ENCODE results near the gene RAB40B. TPM values are rescaled to one million over a fixed set of nuclear protein-coding genes. Genes with fewer than 3 reads are reported as not detected.

Gene RAB40B
- polyA plus RNA-seq, 1 donor (not counting 4 experiments of a cell fraction or from before 2014, with no cell fraction given), result 10.6 TPM

GRCh38 chr17:82616021-82616711, 82.3 kb downstream of the RAB40B start:
- no peaks in the 10 kb centered on the region for H3K79me2 ChIP-seq (ENCODE audit: control insufficient read depth, insufficient read depth, low read length)
- no peak overlapping the region for H2AFZ ChIP-seq (ENCODE audit: control insufficient read depth, low read length)
- peaks cover 11% of the 10 kb centered on the region for H3K4me1 ChIP-seq (ENCODE audit: control insufficient read depth, extremely low read depth, insufficient read depth, low read length)
- peaks cover 6% of the 10 kb centered on the region for H4K20me1 ChIP-seq (ENCODE audit: control insufficient read depth, extremely low read depth, insufficient read depth, low read length)
- dilution Hi-C loops (cut with MboI; ENCODE audit: extremely low pct_ligation_motif_present, low sequenced_read_pairs), result no loop called here
- no peaks in the 10 kb centered on the region for H3K9me1 ChIP-seq (ENCODE audit: control insufficient read depth, extremely low read depth, insufficient read depth, low read length)
- H3K4me3 ChIP-seq (ENCODE audit: control insufficient read depth in 2 of 3, extremely low read depth in 1 of 3, insufficient read depth in 2 of 3, low read depth in 1 of 3, low read length in 3 of 3), result no peak overlapping the region
- TF ChIP-seq CTCF (optimal IDR thresholded peaks at IDR 0.05 in 1 of 3, IDR thresholded peaks at IDR 0.05 in 1 of 3, conservative IDR thresholded peaks at IDR 0.05 in 1 of 3; ENCODE audit: extremely low read depth in 1 of 3, insufficient read depth in 2 of 3, low read length in 3 of 3) (no peak), EZH2 (IDR thresholded peaks at IDR 0.05; ENCODE audit: low read length) (no peak)
- no peak overlapping the region for H3K4me2 ChIP-seq (ENCODE audit: control insufficient read depth, extremely low read depth, insufficient read depth, low read depth, low read length)
- H3K27me3 ChIP-seq (ENCODE audit: control insufficient read depth, extremely low read depth, insufficient read depth, low read length), result no peaks in the 10 kb centered on the region
- H3K27ac ChIP-seq (ENCODE audit: control insufficient read depth, insufficient read depth, low read length), result no peak overlapping the region
- FAIRE-seq (no peak), DNase-seq (ENCODE audit: low read depth, low spot score) (no peak)
- no peaks in the 10 kb centered on the region for H3K9me3 ChIP-seq (ENCODE audit: control insufficient read depth, low read depth, low read length)
- peaks cover 23 to 25% of the 10 kb centered on the region in 2 experiments for H3K36me3 ChIP-seq (ENCODE audit: control insufficient read depth in 2 of 2, extremely low read depth in 1 of 2, insufficient read depth in 2 of 2, low read length in 2 of 2)
- H3K9ac ChIP-seq (ENCODE audit: control insufficient read depth, extremely low read depth, insufficient read depth, low read length), result no peak overlapping the region

- TF ChIP-seq EZH2 (IDR thresholded peaks at IDR 0.05; ENCODE audit: low read length) (no peak), CTCF (optimal IDR thresholded peaks at IDR 0.05 in 1 of 3, IDR thresholded peaks at IDR 0.05 in 1 of 3, conservative IDR thresholded peaks at IDR 0.05 in 1 of 3; ENCODE audit: extremely low read depth in 1 of 3, insufficient read depth in 2 of 3, low read length in 3 of 3) (peak in 1 of 3 experiments; percentile 12)
- H3K9ac ChIP-seq (ENCODE audit: control insufficient read depth, extremely low read depth, insufficient read depth, low read length), result no peak overlapping the region
- DNase-seq (ENCODE audit: low read depth, low spot score), result no peak
- no peak overlapping the region for H3K4me3 ChIP-seq (ENCODE audit: control insufficient read depth in 2 of 3, extremely low read depth in 1 of 3, insufficient read depth in 2 of 3, low read depth in 1 of 3, low read length in 3 of 3)
- peaks cover 11% of the 10 kb centered on the region for H3K4me1 ChIP-seq (ENCODE audit: control insufficient read depth, extremely low read depth, insufficient read depth, low read length)
- no peaks in the 10 kb centered on the region for H3K27me3 ChIP-seq (ENCODE audit: control insufficient read depth, extremely low read depth, insufficient read depth, low read length)
- no peak overlapping the region for H2AFZ ChIP-seq (ENCODE audit: control insufficient read depth, low read length)
- no peaks in the 10 kb centered on the region for H3K9me1 ChIP-seq (ENCODE audit: control insufficient read depth, extremely low read depth, insufficient read depth, low read length)
- no peak overlapping the region for H3K27ac ChIP-seq (ENCODE audit: control insufficient read depth, insufficient read depth, low read length)
- peaks cover 23 to 25% of the 10 kb centered on the region in 2 experiments for H3K36me3 ChIP-seq (ENCODE audit: control insufficient read depth in 2 of 2, extremely low read depth in 1 of 2, insufficient read depth in 2 of 2, low read length in 2 of 2)
- dilution Hi-C loops (cut with MboI; ENCODE audit: extremely low pct_ligation_motif_present, low sequenced_read_pairs), result no loop called here
- no peak for FAIRE-seq
- no peaks in the 10 kb centered on the region for H3K79me2 ChIP-seq (ENCODE audit: control insufficient read depth, insufficient read depth, low read length)
- H4K20me1 ChIP-seq (ENCODE audit: control insufficient read depth, extremely low read depth, insufficient read depth, low read length), result peaks cover 6% of the 10 kb centered on the region
- no peak overlapping the region for H3K4me2 ChIP-seq (ENCODE audit: control insufficient read depth, extremely low read depth, insufficient read depth, low read depth, low read length)
- no peaks in the 10 kb centered on the region for H3K9me3 ChIP-seq (ENCODE audit: control insufficient read depth, low read depth, low read length)
Observed at GRCh38 chr17:82615084-82616020, 83.1 kb downstream of the RAB40B start.
